GM04504 (cell line): ENCODE results near the gene TOR1AIP1.
"Not testable (repeated sequence)": the region's sequence is repeated elsewhere in the genome, so short reads cannot be mapped to it uniquely, and the experiment has no call there.

Experiments
- DNase-seq: peaks from one replicate; pipeline ENCODE4 v3.0.0-alpha.2; 2012; ENCODE audit warnings: low read depth

TOR1AIP1 gene

DNA sequence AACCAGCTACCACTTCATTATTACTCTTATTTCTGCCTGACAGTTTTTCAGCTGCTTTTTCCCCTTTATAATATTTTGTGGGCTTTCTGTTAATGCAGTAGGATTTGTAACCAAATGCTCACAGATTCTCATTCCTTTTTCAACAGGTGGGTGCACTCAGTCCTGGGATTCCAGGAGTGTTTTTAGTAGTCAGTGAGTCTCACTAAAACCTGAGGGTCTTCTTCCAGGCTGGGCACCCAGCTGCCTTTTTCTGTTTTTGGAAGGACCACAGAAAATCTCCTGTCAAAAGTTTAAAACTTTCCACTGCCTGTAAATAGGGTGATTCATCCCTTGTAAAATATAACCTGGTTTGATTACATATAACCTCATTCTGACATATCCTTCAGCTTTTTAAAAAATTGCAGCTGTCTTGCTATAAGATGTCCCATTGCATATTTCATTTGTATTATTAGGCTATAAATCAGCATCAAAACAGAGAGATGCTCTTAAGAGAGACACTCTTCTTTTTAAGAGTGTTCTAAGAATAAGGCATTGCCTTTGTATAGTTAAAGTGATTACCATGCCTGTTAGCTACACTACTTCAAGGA, 55.7 kb downstream of the TOR1AIP1 start:
- no peak for DNase-seq

DNA sequence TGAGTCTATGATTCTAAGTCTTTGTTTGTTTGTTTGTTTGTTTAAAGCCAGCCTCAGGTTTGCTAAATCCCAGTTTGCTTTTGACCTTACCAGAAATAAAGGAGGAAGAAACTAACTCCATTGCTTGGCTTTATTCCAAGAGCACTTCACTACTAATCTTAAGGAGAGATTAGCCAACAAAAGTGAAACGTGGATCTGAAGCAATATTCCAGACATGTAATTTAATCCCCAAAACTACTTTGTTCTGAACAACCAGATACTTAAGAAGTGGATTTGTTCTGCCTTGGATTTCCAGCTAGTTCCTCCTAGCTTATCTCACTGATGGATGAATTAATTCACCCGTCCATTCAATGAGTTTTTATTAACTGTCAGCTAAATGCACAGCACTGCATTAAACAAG, 56.7 kb downstream of the TOR1AIP1 start:
- no peak for DNase-seq

DNA sequence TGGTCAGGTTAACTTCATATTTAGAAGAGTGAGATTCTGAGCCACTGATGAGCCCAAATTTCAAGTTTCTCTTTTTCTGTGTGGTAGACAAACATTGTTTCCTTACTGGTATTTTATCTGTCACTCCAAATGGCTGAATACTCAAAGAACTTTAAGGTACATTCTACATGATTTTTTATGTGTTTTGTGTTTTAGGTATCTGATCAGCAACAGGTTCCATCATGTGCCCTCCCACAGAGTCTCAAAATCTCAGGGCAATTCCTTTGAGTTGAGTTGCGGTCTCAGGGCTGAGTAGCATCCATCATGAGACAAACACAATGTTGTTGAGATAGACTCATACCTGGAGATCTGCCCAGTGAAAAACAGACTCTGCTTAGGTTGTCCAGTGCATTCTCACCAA, 57.9 kb downstream of the TOR1AIP1 start:
- DNase-seq, result no peak

DNA sequence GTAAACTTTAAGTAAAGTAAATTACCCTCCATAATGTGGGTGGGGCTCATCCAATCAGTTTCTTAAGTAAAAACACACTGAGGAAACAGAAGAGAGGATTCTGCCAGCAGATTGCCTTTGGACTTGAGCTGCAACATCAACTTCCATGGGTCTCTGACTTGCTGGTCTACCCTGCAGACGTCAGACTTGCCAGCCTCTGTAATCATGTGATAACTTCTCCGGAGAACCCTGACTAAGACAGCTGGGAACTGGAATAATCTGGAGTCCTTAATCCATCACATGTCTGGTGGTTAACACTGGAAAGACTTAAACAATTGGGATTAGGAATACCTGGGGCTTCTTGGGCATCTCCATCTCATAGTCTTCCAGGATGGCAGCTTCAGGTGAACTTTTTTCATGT, 59.4 kb downstream of the TOR1AIP1 start:
- DNase-seq, result no peak

DNA sequence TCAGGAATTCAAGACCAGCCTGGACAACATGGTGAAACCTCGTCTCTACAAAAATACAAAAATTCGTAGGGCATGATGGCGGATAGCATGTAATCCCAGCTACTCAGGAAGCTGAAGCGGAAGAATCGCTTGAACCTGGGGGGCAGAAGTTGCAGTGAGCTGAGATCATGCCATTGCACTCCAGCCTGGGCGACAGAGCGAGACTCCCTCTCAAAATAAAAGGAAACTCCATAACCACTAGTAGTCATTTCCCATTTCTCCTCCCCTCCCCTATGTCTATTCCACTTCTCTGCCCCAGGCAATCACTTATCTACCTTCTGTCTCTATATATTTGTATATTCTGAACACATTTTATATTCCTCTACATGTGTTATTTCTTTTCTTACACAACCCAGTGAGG, 68.6 kb downstream of the TOR1AIP1 start:
- no peak for DNase-seq

DNA sequence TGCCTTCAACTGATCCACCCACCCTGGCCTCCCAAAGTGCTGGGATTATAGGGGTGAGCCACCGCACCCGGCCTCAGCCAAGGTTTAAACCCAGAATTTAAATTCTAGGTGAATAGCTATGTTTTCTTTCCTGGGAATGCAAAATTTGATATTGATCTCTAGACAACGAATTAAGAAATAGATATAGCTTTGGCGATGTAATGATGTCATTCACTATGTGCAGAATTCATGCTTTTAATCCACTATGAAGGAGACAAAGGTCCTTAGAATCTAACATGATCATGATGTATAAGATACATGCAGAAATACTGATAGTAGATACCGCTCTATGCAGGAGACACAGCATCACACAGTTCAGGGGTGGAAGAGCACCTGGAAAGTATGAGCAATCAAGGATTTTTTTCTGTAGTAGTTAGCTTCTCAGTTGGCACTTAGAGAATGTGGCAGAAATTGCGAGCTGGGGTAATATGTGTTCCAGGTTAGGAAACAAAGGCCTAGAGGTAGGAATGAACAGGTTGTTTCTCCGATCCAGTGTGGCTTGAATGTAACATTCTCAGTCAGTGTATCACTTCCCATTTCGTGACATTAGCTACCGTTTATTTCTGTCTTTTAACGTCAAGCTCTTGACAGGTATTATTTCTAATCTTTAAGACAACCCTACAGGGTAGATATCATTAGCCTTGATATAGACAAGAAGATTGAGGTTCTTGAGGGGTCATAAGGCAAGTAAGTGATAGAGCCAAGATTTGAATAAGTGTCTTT, 69.5 kb downstream of the TOR1AIP1 start:
- DNase-seq, result no peak

DNA sequence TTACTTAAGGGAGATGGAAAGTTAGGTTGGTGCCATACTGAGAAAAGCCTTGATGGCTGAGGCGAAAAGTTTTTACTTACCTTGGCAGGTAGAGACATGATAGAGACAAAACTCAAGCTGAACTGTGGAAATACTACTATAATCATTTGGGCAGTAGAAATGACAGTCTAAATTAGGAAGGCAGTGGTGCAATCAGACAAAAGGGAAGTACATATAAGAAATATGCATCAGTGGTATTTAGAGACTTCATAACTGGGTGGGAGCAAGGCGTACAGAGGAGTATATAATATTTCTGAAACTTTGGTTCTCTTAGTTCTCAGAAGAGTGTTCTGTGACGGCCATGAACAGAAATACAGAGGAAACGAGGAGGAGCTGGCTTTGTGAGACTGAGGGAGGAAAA, 70.1 kb downstream of the TOR1AIP1 start:
- DNase-seq, result no peak

DNA sequence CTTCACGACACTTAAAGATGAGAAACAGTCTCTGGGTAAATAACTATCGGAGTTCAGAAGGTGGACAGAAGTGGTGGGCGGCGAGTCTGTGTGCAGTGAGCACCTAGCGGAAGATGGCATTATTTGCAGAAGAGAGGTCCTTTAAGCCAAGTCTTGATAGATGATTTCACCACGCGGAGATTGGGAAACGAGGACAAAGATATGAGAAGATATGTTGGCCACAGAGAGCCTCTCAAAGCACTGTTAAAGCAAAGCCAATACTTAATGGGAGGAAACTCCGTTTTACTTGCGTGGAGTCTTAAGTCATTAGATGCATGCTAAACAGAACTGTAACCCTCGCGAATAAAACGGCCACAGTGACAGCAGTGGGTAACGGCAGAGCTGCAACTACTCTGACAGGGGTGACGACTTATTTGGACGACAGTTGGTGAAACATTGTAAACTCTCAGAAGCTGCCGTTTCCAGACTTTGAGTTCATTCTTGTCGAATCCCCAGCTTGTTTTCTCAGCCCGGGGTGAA, 71.9 kb downstream of the TOR1AIP1 start:
- no peak for DNase-seq

DNA sequence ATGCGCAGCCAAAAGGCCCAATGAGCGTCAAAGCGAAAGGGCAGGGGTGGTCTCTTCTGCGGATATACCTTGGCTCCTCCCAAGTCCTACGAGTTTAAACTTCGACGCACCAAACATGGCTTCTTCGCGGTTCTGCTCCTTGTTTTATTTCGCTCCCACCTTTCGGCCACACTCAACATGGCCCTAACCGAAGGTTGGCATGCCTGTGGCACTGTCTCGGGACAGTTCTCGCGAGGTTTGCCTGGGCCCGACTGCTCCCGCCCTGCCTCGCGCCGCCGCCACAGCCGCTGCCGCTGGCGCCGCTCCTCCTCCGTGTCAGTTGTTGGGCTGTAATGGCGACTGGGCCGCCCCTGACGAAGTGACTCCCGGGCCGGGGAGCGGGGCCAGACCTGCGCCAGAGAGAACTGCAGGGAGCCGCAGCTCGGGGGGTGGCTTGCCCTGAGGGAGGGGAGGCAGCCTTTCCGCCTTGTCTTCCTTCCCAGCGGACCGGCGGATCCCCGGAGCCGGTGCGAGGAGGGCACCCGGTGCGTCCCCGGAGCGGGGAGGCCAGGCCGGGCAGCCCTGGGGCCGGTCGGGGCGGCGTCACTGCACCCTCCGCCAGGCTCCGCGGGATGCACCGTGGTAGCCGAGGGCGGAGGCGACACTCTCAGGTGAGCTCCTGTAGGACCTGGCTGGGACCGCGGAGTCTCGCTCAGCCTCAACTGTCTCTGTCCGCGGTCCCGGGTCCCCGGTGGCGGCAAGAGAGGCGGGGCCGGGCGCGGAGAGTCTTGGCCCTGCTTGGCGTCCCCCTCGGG, 72.6 kb downstream of the TOR1AIP1 start, which contains the start of gene CEP350:
CEP350 (plus strand) TSS at position 318 of the 794 bp plus-strand sequence. CDS start 31,372 bp downstream, outside the sequence.
- peak; percentile 99 for DNase-seq

DNA sequence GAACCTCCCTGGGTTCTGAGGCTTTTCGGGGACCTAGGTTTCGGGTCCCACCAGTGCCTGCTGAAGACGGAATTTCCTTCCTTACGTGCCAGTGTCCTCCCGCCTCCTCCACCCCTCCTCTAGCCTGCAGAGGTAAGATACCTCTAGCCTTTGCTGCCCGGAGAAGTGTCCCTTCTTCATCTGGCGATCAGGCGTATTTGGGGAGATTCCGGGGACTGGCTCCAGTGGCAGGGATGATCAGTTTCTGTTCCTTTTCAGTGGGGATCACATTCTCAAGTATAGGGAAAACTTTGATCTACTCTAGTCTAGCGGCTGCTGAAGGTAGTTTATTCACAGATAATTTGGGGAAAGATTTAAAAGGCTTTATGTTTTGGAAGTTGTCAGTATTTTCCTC, 73.2 kb downstream of the TOR1AIP1 start:
- no peak for DNase-seq

DNA sequence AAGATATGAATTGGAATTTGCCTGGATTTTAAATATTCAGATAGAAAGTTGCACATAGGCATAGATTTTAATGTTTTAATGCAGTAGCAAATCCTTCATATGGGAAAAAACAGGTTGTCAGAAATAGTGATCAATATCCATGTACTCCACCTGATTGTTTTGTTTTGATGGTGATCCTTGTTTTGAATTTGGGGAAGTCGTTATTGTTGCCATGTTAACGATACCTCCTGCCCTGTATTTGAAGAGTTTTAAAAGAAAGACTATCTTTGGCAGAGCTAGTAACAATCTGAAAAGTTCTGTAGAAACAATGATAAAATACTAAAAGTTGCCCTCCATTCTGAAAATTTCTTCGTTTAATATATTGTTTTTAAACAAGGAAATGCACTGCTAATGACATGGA, 73.6 kb downstream of the TOR1AIP1 start:
- DNase-seq, result no peak

DNA sequence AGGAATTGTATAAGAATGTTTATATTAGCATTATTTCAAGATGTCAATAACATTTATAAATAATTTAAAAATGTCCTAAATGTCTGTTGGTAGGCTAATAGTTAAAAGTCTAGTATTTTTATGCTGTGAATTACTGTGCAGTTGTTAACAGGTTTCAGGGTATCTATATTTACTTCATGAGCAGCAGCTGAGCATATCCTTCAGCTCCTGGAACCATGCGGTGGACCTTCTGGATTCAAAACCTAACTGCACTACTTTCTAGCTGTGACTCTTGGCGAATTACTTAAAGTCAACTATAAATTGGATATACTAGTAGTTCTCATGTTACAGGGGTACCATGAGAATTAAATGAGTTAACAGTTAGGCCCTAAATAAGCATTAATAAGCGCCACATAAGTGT, 76.3 kb downstream of the TOR1AIP1 start:
- no peak for DNase-seq

DNA sequence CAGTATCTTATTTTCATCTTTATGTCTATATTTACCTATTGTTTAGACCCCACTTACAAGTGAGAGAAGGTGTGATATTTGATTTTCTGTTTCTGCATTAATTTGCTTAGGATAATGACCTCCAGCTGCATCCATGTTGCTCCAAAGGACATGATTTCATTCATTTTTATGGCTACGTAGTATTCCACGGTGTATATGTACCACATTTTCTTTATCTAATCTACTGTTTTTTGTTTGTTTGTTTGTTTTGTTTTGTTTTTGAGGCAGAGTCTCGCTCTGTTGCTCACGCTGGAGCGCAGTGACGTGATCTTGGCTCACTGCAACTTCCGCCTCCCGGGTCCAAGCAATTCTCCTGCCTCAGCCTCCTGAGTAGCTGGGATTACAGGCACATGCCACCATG, 80.1 kb downstream of the TOR1AIP1 start:
- DNase-seq, result not testable (repeated sequence)

DNA sequence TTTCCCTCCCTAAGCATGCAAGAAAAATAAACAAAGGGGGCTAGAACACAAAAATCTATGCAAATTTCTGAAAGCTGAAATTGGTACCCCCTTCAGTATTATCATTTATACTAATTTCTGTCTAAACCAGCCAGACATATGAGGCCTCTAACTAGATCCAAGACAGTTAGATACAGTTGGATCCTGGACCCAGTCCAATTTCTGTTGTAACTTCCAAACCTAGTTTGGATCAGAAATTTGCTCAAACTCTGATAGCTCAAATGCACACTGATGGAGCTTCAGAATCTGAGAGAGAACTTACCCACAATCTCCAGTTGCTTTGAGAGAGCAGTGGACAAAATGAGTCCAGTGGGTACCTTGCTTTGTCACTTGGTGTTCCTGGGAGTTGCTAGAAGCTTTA, 84.5 kb downstream of the TOR1AIP1 start:
- no peak for DNase-seq

DNA sequence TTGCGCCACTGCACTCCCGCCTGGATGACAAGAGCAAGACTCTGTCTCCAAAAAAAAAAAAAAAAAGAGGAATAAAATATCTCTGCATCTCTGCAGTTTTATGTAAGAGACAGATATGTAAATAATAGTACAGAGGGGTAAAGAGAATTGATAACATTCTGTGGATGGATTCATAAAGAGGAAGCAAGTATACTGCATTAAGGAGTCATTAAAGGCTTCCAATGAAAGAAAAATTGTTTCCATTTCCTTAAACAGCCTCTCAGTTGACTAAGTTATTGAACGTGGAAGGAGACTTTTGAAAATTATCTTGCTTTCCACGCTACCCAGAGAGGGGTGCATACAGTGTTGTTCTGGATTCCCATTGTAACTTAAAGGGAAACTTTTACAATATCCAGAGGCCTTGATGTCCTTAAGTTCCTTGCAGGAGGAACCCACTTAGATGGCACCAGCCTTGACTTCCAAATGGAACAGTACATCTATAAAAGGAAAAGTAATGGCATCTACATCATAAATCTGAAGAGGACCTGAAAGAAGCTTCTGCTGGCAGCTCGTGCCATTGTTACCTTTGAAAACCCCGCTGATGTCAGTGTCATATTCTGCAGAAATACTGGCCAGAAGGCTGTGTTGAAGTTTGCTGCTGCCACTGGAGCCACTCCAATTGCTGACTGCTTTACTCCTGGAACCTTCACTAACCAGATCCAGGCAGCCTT, 86.4 kb downstream of the TOR1AIP1 start:
- no peak for DNase-seq

DNA sequence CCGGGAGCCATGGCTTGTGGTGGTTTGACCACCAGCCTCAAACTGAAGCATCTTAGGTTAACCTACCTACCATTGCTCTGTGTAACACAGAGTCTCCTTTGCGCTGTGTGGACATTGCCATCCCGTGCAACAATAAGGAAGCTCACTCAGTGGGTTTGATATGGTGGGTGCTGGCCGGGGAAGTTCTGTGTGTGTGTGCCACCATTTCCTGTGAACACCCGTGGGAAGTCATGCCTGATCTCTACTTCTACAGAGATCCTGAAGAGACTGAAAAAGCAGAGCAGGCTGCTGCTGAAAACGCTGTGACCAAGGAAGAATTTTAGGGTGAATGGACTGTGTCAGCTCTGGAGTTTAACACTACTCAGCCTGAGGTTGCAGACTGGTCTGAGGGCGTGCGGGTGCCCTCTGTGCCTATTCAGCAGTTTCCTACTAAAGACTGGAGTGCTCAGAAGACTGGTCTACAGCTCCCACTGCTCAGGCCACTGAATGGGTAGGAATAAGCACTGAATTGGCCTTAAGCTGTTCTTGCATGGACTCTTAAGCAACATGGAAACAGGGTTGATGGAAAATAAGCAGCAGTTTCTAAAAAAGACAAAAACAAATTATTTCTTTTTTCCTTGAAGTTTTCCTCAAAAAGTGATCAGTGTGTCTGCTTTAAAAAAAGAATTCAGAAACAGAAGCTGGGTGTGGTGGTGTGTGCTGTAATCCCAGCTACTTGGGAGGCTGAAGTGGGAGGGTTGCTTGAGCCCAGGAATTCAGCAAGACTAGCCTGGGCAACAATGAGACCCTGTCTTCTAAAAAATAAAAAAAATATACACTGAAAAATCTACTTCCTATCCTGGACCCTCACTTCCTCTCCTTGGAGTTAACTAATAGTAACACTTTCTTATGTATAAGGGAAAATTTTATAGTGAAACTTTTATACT, 87.2 kb downstream of the TOR1AIP1 start:
- no peak for DNase-seq
